Measurements from ENCODE around the gene LNP1.

The LNP1 gene

GRCh38 chr3:100364421-100364820 is 36.9 kb upstream of the LNP1 start:
- Histone ChIP-seq H3K9ac (no peak overlapping the region), H3K27me3 (ENCODE audit: insufficient read depth, low read depth) (no peaks in the 10 kb centered on the region), H3K79me2 (ENCODE audit: insufficient read depth, low read depth) (no peaks in the 10 kb centered on the region), H3K4me3 (IDR thresholded peaks at IDR 0.05; ENCODE audit: insufficient read depth, low read depth, low read length) (no peak overlapping the region), H2AFZ (ENCODE audit: low read depth) (no peak overlapping the region), H3K27ac (no peak overlapping the region), H4K20me1 (ENCODE audit: insufficient read depth) (no peaks in the 10 kb centered on the region), H3K4me2 (no peak overlapping the region), H3K36me3 (ENCODE audit: insufficient read depth) (no peaks in the 10 kb centered on the region), H3K4me1 (ENCODE audit: low read depth, poor library complexity, severe bottlenecking) (no peaks in the 10 kb centered on the region)
- no peak for TF ChIP-seq CTCF (conservative IDR thresholded peaks at IDR 0.05; ENCODE audit: low read depth, low read length)

- no peak overlapping the region for H3K4me3 ChIP-seq (IDR thresholded peaks at IDR 0.05; ENCODE audit: insufficient read depth, low read depth, low read length)
- H3K4me1 ChIP-seq (ENCODE audit: low read depth, poor library complexity, severe bottlenecking) = no peaks in the 10 kb centered on the region
- no peaks in the 10 kb centered on the region for H3K27me3 ChIP-seq (ENCODE audit: insufficient read depth, low read depth)
- H3K4me2 ChIP-seq = no peak overlapping the region
- no peaks in the 10 kb centered on the region for H3K79me2 ChIP-seq (ENCODE audit: insufficient read depth, low read depth)
- H4K20me1 ChIP-seq (ENCODE audit: insufficient read depth) = no peaks in the 10 kb centered on the region
- no peak for TF ChIP-seq CTCF (conservative IDR thresholded peaks at IDR 0.05; ENCODE audit: low read depth, low read length)
- H3K36me3 ChIP-seq (ENCODE audit: insufficient read depth) = no peaks in the 10 kb centered on the region
- H2AFZ ChIP-seq (ENCODE audit: low read depth) = no peak overlapping the region
- H3K9ac ChIP-seq = no peak overlapping the region
- H3K27ac ChIP-seq = no peak overlapping the region
Observed at GRCh38 chr3:100366424-100366823, 34.9 kb upstream of the LNP1 start.

GRCh38 chr3:100368441-100368840 is 32.9 kb upstream of the LNP1 start:
- Histone ChIP-seq H3K9ac (no peak overlapping the region), H4K20me1 (ENCODE audit: insufficient read depth) (no peaks in the 10 kb centered on the region), H3K36me3 (ENCODE audit: insufficient read depth) (no peaks in the 10 kb centered on the region), H2AFZ (ENCODE audit: low read depth) (no peak overlapping the region), H3K4me3 (IDR thresholded peaks at IDR 0.05; ENCODE audit: insufficient read depth, low read depth, low read length) (no peak overlapping the region), H3K4me1 (ENCODE audit: low read depth, poor library complexity, severe bottlenecking) (no peaks in the 10 kb centered on the region), H3K27me3 (ENCODE audit: insufficient read depth, low read depth) (no peaks in the 10 kb centered on the region), H3K79me2 (ENCODE audit: insufficient read depth, low read depth) (no peaks in the 10 kb centered on the region), H3K4me2 (no peak overlapping the region), H3K27ac (no peak overlapping the region)
- TF ChIP-seq CTCF (conservative IDR thresholded peaks at IDR 0.05; ENCODE audit: low read depth, low read length) = no peak

GRCh38 chr3:100370756-100371155 is 30.6 kb upstream of the LNP1 start:
- H4K20me1 ChIP-seq (ENCODE audit: insufficient read depth) = no peaks in the 10 kb centered on the region
- no peaks in the 10 kb centered on the region for H3K36me3 ChIP-seq (ENCODE audit: insufficient read depth)
- H3K27ac ChIP-seq = no peak overlapping the region
- H2AFZ ChIP-seq (ENCODE audit: low read depth) = no peak overlapping the region
- H3K4me3 ChIP-seq (IDR thresholded peaks at IDR 0.05; ENCODE audit: insufficient read depth, low read depth, low read length) = no peak overlapping the region
- no peaks in the 10 kb centered on the region for H3K79me2 ChIP-seq (ENCODE audit: insufficient read depth, low read depth)
- H3K4me1 ChIP-seq (ENCODE audit: low read depth, poor library complexity, severe bottlenecking) = no peaks in the 10 kb centered on the region
- H3K4me2 ChIP-seq = no peak overlapping the region
- H3K9ac ChIP-seq = no peak overlapping the region
- H3K27me3 ChIP-seq (ENCODE audit: insufficient read depth, low read depth) = no peaks in the 10 kb centered on the region
- no peak for TF ChIP-seq CTCF (conservative IDR thresholded peaks at IDR 0.05; ENCODE audit: low read depth, low read length)
